ENCODE results near the gene FAM9A.

FAM9A gene

GRCh38 chrX:8801041-8801599, at the start of gene FAM9A:
Gene FAM9A, minus strand, starts transcription at chrX:8801383. Its CDS starts 1,212 bp downstream, at chrX:8800171.
- Histone ChIP-seq H3K9me3 (ENCODE audit: control insufficient read depth in 2 of 2, low read length in 2 of 2) (no peaks in the 10 kb centered on the region), H3K27ac (ENCODE audit: low read depth in 2 of 2, low read length in 2 of 2) (no peak within 1 kb of the TSS), H3K27me3 (ENCODE audit: control insufficient read depth in 2 of 2, insufficient read depth in 2 of 2, low read length in 2 of 2) (no peaks in the 10 kb centered on the region), H3K4me1 (ENCODE audit: control insufficient read depth in 2 of 2, insufficient read depth in 2 of 2, low read length in 2 of 2) (no peaks in the 10 kb centered on the region), H3K9ac (ENCODE audit: low read depth in 1 of 2, low read length in 2 of 2) (no peak within 1 kb of the TSS), H3K4me3 (ENCODE audit: low read length in 2 of 2) (no peak within 1 kb of the TSS), H3K36me3 (ENCODE audit: control insufficient read depth in 2 of 2, insufficient read depth in 2 of 2, low read length in 2 of 2) (no peaks in the 10 kb centered on the region)

- no peaks in the 10 kb centered on the region for H3K9me3 ChIP-seq (ENCODE audit: control insufficient read depth in 2 of 2, low read length in 2 of 2)
- no peak overlapping the region for H3K9ac ChIP-seq (ENCODE audit: low read depth in 1 of 2, low read length in 2 of 2)
- H3K27me3 ChIP-seq (ENCODE audit: control insufficient read depth in 2 of 2, insufficient read depth in 2 of 2, low read length in 2 of 2): peaks cover 0 to 2% of the 10 kb centered on the region in 2 donors
- no peaks in the 10 kb centered on the region for H3K36me3 ChIP-seq (ENCODE audit: control insufficient read depth in 2 of 2, insufficient read depth in 2 of 2, low read length in 2 of 2)
- H3K27ac ChIP-seq (ENCODE audit: low read depth in 2 of 2, low read length in 2 of 2): no peak overlapping the region
- H3K4me1 ChIP-seq (ENCODE audit: control insufficient read depth in 2 of 2, insufficient read depth in 2 of 2, low read length in 2 of 2): no peaks in the 10 kb centered on the region
- H3K4me3 ChIP-seq (ENCODE audit: low read length in 2 of 2): no peak overlapping the region
Measured at GRCh38 chrX:8850478-8850877, 49.3 kb upstream of the FAM9A start.

GRCh38 chrX:8849945-8850344, 48.8 kb upstream of the FAM9A start:
- H3K9me3 ChIP-seq (ENCODE audit: control insufficient read depth in 2 of 2, low read length in 2 of 2): no peaks in the 10 kb centered on the region
- H3K9ac ChIP-seq (ENCODE audit: low read depth in 1 of 2, low read length in 2 of 2): no peak overlapping the region
- no peaks in the 10 kb centered on the region for H3K4me1 ChIP-seq (ENCODE audit: control insufficient read depth in 2 of 2, insufficient read depth in 2 of 2, low read length in 2 of 2)
- H3K27ac ChIP-seq (ENCODE audit: low read depth in 2 of 2, low read length in 2 of 2): no peak overlapping the region
- peaks cover 0 to 2% of the 10 kb centered on the region in 2 donors for H3K27me3 ChIP-seq (ENCODE audit: control insufficient read depth in 2 of 2, insufficient read depth in 2 of 2, low read length in 2 of 2)
- no peak overlapping the region for H3K4me3 ChIP-seq (ENCODE audit: low read length in 2 of 2)
- no peaks in the 10 kb centered on the region for H3K36me3 ChIP-seq (ENCODE audit: control insufficient read depth in 2 of 2, insufficient read depth in 2 of 2, low read length in 2 of 2)

GRCh38 chrX:8849458-8849857, 48.3 kb upstream of the FAM9A start:
- Histone ChIP-seq H3K36me3 (ENCODE audit: control insufficient read depth in 2 of 2, insufficient read depth in 2 of 2, low read length in 2 of 2) (no peaks in the 10 kb centered on the region), H3K9me3 (ENCODE audit: control insufficient read depth in 2 of 2, low read length in 2 of 2) (no peaks in the 10 kb centered on the region), H3K9ac (ENCODE audit: low read depth in 1 of 2, low read length in 2 of 2) (no peak overlapping the region), H3K4me1 (ENCODE audit: control insufficient read depth in 2 of 2, insufficient read depth in 2 of 2, low read length in 2 of 2) (no peaks in the 10 kb centered on the region), H3K27me3 (ENCODE audit: control insufficient read depth in 2 of 2, insufficient read depth in 2 of 2, low read length in 2 of 2) (peaks cover 0 to 2% of the 10 kb centered on the region in 2 donors), H3K4me3 (ENCODE audit: low read length in 2 of 2) (no peak overlapping the region), H3K27ac (ENCODE audit: low read depth in 2 of 2, low read length in 2 of 2) (no peak overlapping the region)

- Histone ChIP-seq H3K9ac (ENCODE audit: low read depth in 1 of 2, low read length in 2 of 2) (no peak overlapping the region), H3K27ac (ENCODE audit: low read depth in 2 of 2, low read length in 2 of 2) (no peak overlapping the region), H3K4me3 (ENCODE audit: low read length in 2 of 2) (no peak overlapping the region), H3K36me3 (ENCODE audit: control insufficient read depth in 2 of 2, insufficient read depth in 2 of 2, low read length in 2 of 2) (no peaks in the 10 kb centered on the region), H3K27me3 (ENCODE audit: control insufficient read depth in 2 of 2, insufficient read depth in 2 of 2, low read length in 2 of 2) (peaks cover 0 to 2% of the 10 kb centered on the region in 2 donors), H3K9me3 (ENCODE audit: control insufficient read depth in 2 of 2, low read length in 2 of 2) (no peaks in the 10 kb centered on the region), H3K4me1 (ENCODE audit: control insufficient read depth in 2 of 2, insufficient read depth in 2 of 2, low read length in 2 of 2) (no peaks in the 10 kb centered on the region)
Measured at GRCh38 chrX:8848911-8849310, 47.7 kb upstream of the FAM9A start.

GRCh38 chrX:8848441-8848840, 47.3 kb upstream of the FAM9A start:
- no peaks in the 10 kb centered on the region for H3K36me3 ChIP-seq (ENCODE audit: control insufficient read depth in 2 of 2, insufficient read depth in 2 of 2, low read length in 2 of 2)
- H3K9ac ChIP-seq (ENCODE audit: low read depth in 1 of 2, low read length in 2 of 2): no peak overlapping the region
- no peaks in the 10 kb centered on the region for H3K4me1 ChIP-seq (ENCODE audit: control insufficient read depth in 2 of 2, insufficient read depth in 2 of 2, low read length in 2 of 2)
- H3K27me3 ChIP-seq (ENCODE audit: control insufficient read depth in 2 of 2, insufficient read depth in 2 of 2, low read length in 2 of 2): peaks cover 0 to 2% of the 10 kb centered on the region in 2 donors
- H3K9me3 ChIP-seq (ENCODE audit: control insufficient read depth in 2 of 2, low read length in 2 of 2): no peaks in the 10 kb centered on the region
- H3K4me3 ChIP-seq (ENCODE audit: low read length in 2 of 2): no peak overlapping the region
- no peak overlapping the region for H3K27ac ChIP-seq (ENCODE audit: low read depth in 2 of 2, low read length in 2 of 2)

GRCh38 chrX:8847360-8847759, 46.2 kb upstream of the FAM9A start:
- H3K4me3 ChIP-seq (ENCODE audit: low read length in 2 of 2): no peak overlapping the region
- no peaks in the 10 kb centered on the region for H3K9me3 ChIP-seq (ENCODE audit: control insufficient read depth in 2 of 2, low read length in 2 of 2)
- no peaks in the 10 kb centered on the region for H3K4me1 ChIP-seq (ENCODE audit: control insufficient read depth in 2 of 2, insufficient read depth in 2 of 2, low read length in 2 of 2)
- no peaks in the 10 kb centered on the region for H3K36me3 ChIP-seq (ENCODE audit: control insufficient read depth in 2 of 2, insufficient read depth in 2 of 2, low read length in 2 of 2)
- H3K27ac ChIP-seq (ENCODE audit: low read depth in 2 of 2, low read length in 2 of 2): no peak overlapping the region
- peaks cover 0 to 2% of the 10 kb centered on the region in 2 donors for H3K27me3 ChIP-seq (ENCODE audit: control insufficient read depth in 2 of 2, insufficient read depth in 2 of 2, low read length in 2 of 2)
- no peak overlapping the region for H3K9ac ChIP-seq (ENCODE audit: low read depth in 1 of 2, low read length in 2 of 2)

- Histone ChIP-seq H3K36me3 (ENCODE audit: control insufficient read depth in 2 of 2, insufficient read depth in 2 of 2, low read length in 2 of 2) (no peaks in the 10 kb centered on the region), H3K9ac (ENCODE audit: low read depth in 1 of 2, low read length in 2 of 2) (no peak overlapping the region), H3K4me3 (ENCODE audit: low read length in 2 of 2) (no peak overlapping the region), H3K27ac (ENCODE audit: low read depth in 2 of 2, low read length in 2 of 2) (no peak overlapping the region), H3K27me3 (ENCODE audit: control insufficient read depth in 2 of 2, insufficient read depth in 2 of 2, low read length in 2 of 2) (peaks cover 0 to 2% of the 10 kb centered on the region in 2 donors), H3K9me3 (ENCODE audit: control insufficient read depth in 2 of 2, low read length in 2 of 2) (no peaks in the 10 kb centered on the region), H3K4me1 (ENCODE audit: control insufficient read depth in 2 of 2, insufficient read depth in 2 of 2, low read length in 2 of 2) (no peaks in the 10 kb centered on the region)
Measured at GRCh38 chrX:8846266-8846665, 45.1 kb upstream of the FAM9A start.

- Histone ChIP-seq H3K9ac (ENCODE audit: low read depth in 1 of 2, low read length in 2 of 2) (no peak overlapping the region), H3K36me3 (ENCODE audit: control insufficient read depth in 2 of 2, insufficient read depth in 2 of 2, low read length in 2 of 2) (no peaks in the 10 kb centered on the region), H3K27me3 (ENCODE audit: control insufficient read depth in 2 of 2, insufficient read depth in 2 of 2, low read length in 2 of 2) (peaks cover 0 to 2% of the 10 kb centered on the region in 2 donors), H3K27ac (ENCODE audit: low read depth in 2 of 2, low read length in 2 of 2) (no peak overlapping the region), H3K9me3 (ENCODE audit: control insufficient read depth in 2 of 2, low read length in 2 of 2) (no peaks in the 10 kb centered on the region), H3K4me1 (ENCODE audit: control insufficient read depth in 2 of 2, insufficient read depth in 2 of 2, low read length in 2 of 2) (no peaks in the 10 kb centered on the region), H3K4me3 (ENCODE audit: low read length in 2 of 2) (no peak overlapping the region)
Measured at GRCh38 chrX:8845469-8845868, 44.3 kb upstream of the FAM9A start.

GRCh38 chrX:8845060-8845459, 43.9 kb upstream of the FAM9A start:
- H3K36me3 ChIP-seq (ENCODE audit: control insufficient read depth in 2 of 2, insufficient read depth in 2 of 2, low read length in 2 of 2): no peaks in the 10 kb centered on the region
- no peaks in the 10 kb centered on the region for H3K4me1 ChIP-seq (ENCODE audit: control insufficient read depth in 2 of 2, insufficient read depth in 2 of 2, low read length in 2 of 2)
- peaks cover 0 to 1% of the 10 kb centered on the region in 2 donors for H3K27me3 ChIP-seq (ENCODE audit: control insufficient read depth in 2 of 2, insufficient read depth in 2 of 2, low read length in 2 of 2)
- no peak overlapping the region for H3K4me3 ChIP-seq (ENCODE audit: low read length in 2 of 2)
- no peak overlapping the region for H3K9ac ChIP-seq (ENCODE audit: low read depth in 1 of 2, low read length in 2 of 2)
- no peaks in the 10 kb centered on the region for H3K9me3 ChIP-seq (ENCODE audit: control insufficient read depth in 2 of 2, low read length in 2 of 2)
- H3K27ac ChIP-seq (ENCODE audit: low read depth in 2 of 2, low read length in 2 of 2): no peak overlapping the region

GRCh38 chrX:8844157-8844556, 43.0 kb upstream of the FAM9A start:
- Histone ChIP-seq H3K9me3 (ENCODE audit: control insufficient read depth in 2 of 2, low read length in 2 of 2) (no peaks in the 10 kb centered on the region), H3K27me3 (ENCODE audit: control insufficient read depth in 2 of 2, insufficient read depth in 2 of 2, low read length in 2 of 2) (no peaks in the 10 kb centered on the region), H3K27ac (ENCODE audit: low read depth in 2 of 2, low read length in 2 of 2) (no peak overlapping the region), H3K4me1 (ENCODE audit: control insufficient read depth in 2 of 2, insufficient read depth in 2 of 2, low read length in 2 of 2) (no peaks in the 10 kb centered on the region), H3K36me3 (ENCODE audit: control insufficient read depth in 2 of 2, insufficient read depth in 2 of 2, low read length in 2 of 2) (no peaks in the 10 kb centered on the region), H3K4me3 (ENCODE audit: low read length in 2 of 2) (no peak overlapping the region), H3K9ac (ENCODE audit: low read depth in 1 of 2, low read length in 2 of 2) (no peak overlapping the region)
